ENCODE data around the gene ATP2C2. TPM values are rescaled to one million over a fixed set of nuclear protein-coding genes. Genes with fewer than 3 reads are reported as not detected.
"Not testable (repeated sequence)": the region's sequence is repeated elsewhere in the genome, so short reads cannot be mapped to it uniquely, and the experiment has no call there.

Gene ATP2C2
- total RNA-seq, 1 experiment from 2014 or later, result not detected

- no peak for DNase-seq (ENCODE audit: low spot score)
Measured at GRCh38 chr16:84418056-84418849, 49.9 kb downstream of the ATP2C2 start.

- no peak for DNase-seq (ENCODE audit: low spot score)
Measured at GRCh38 chr16:84419730-84420129, 51.4 kb downstream of the ATP2C2 start.

- DNase-seq (ENCODE audit: low spot score), result not testable (repeated sequence)
Measured at GRCh38 chr16:84420556-84420955, 52.2 kb downstream of the ATP2C2 start.

DNA sequence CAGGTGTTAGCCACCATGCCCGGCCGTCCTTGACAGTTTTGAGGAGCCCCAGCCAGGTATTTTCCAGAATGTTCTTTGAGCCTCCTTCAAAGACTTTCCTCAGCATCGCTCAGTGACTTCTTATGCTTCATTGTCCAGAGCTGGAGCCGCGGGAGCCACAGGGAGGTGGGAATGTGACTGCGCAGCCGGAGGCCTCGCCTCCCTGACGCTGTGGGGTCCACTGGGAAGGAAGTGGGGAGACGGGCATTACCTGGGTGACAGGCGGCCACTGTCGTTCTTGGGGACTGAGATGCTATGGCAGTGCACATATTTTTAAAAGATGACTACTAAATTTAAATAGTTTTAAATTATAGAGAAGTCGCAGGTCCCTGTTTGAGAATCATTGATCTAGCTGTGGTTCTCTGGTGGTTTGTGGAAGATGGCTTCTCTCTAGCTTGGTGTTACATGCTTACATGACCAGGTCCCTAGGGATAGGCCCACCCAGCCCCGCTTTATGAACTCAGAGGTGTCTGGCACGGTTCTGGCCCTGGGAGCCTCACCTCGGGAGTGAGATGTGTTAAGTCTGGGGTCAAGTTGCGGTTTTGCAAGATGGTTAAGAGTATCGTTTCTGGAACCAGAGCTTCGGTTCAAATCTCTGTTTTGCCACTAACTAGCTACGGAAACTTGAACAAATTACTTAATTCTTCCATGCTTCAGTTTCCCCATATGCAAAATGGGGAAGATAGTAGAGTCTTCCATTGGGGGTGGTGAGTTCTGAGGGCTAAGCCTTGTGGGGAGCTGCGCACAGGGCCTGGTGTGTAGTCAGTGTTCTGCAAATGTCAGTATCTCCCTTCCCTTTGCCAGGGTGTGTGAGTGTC, 53.0 kb downstream of the ATP2C2 start:
- DNase-seq (ENCODE audit: low spot score), result no peak

DNA sequence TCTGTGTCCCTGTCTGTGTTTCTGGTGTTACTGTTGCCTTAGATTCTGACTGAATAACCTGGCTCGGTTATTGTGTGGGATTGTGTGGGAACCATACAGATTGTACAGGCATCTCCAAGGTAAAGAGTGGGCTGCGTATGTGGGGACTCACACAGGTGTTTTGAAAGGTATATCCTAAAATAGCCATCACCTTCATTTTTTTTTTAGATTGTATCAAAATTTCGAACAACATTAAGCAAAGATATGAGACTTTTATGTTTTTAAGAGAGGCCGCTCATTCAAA, 53.5 kb downstream of the ATP2C2 start:
- DNase-seq (ENCODE audit: low spot score), result no peak

- DNase-seq (ENCODE audit: low spot score), result peak; percentile 70
Measured at GRCh38 chr16:84423416-84423837, 55.1 kb downstream of the ATP2C2 start.

GRCh38 chr16:84425696-84426095, 57.4 kb downstream of the ATP2C2 start:
- DNase-seq (ENCODE audit: low spot score), result no peak

- no peak for DNase-seq (ENCODE audit: low spot score)
Measured at GRCh38 chr16:84426804-84427203, 58.5 kb downstream of the ATP2C2 start.

GRCh38 chr16:84427553-84427952, 59.2 kb downstream of the ATP2C2 start:
- DNase-seq (ENCODE audit: low spot score), result no peak

- DNase-seq (ENCODE audit: low spot score), result no peak
Measured at GRCh38 chr16:84430860-84431259, 62.5 kb downstream of the ATP2C2 start.

DNA sequence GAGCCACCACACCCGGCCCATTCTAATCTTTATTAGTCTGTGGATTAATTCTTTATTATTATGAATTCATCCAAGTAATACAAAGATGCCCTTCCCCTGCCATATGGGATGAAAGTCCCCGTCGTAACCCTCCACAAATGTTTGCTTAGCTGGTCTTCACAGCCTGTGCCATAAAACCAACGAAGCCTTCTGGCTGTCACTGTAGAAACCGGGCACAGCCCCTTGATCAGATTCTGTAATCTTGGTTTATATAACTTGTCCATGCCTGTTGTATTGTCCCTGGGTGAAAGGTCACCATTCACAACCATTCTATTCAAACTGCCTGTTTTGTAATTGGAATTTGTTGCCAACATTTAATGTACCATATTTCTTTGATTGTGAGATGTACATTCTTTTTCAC, 66.5 kb downstream of the ATP2C2 start:
- no peak for DNase-seq (ENCODE audit: low spot score)

DNA sequence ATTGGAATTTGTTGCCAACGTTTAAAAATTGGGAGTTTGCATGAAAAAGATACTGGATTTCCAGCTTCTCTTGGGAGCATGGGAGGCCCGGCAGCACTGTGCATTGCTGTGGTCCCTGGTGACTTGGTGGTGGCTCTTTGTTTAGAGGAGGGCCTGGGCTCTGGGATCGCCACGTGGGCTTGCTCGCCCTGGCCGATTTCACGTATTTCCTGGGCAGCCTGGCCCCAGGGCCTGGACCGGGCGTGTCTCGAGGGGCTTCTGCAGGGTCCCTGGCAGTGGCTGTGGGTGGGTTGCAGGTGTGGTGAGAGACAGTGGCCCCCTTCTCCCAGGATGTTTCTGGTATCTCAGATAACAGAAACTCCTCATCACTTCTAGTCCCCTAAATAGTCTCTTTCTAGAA, 67.9 kb downstream of the ATP2C2 start:
- no peak for DNase-seq (ENCODE audit: low spot score)

DNA sequence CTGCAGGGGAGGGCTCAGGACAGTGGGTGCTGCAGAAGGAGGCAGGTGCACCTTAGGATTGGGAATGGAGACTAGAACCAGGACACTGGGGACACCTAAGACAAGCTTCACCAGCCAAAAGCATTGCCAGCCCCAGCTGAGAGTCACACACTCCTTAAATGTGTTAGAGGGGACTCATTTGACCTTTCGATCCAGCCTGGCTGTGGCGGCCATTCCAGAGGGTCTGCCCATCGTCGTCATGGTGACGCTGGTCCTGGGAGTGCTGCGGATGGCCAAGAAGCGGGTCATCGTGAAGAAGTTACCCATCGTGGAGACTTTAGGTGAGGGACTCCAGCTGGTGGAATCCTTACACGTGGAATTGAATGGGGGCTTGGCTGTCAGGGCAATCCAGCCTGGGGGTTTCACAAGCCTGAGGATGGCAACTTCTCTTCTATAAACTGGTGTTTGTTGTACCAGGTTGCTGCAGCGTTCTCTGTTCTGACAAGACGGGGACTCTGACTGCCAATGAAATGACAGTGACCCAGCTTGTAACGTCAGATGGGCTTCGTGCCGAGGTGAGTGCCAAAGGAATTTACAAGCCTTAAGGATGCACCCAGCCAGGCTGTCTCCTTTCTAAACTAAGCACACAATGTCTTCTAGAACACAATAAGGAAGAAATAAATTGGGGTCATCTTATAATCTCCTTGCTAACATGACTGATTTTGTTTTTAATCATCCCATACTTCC, 70.8 kb downstream of the ATP2C2 start:
- DNase-seq (ENCODE audit: low spot score), result no peak

DNA sequence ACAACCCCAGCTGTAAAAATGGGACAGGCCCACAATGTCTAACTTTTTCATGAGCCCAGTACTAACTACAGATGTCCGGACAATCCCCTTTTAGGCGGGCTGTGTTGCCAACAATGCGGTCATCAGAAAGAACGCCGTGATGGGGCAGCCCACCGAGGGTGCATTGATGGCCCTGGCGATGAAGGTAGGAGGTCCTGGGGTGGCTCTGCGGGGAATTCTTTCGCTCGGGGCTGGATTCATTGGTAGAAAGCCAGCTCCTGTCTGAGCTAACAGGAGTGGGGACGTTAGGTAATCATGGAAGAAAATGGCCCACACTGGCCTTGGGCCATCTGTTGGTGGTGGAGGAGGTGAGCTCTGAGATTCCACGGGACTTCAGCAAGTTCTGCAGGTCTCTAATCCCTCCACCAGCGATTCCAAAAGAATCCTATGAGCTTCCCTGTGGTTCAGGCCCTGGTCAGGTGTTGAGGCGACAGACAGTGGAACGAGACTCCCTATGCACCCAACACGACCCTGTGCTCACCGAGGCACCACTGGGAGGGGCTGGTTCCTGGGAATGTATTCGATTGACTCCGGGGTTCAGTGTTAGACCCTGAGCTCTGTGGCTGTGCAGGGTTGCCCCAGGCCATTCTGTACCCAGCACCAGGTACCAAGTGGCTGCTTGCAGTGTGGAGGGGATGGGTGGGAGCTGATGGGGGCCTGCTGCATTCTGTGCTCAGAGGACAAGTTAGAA, 74.2 kb downstream of the ATP2C2 start:
- DNase-seq (ENCODE audit: low spot score), result no peak

- DNase-seq (ENCODE audit: low spot score), result no peak
Measured at GRCh38 chr16:84443166-84443802, 74.9 kb downstream of the ATP2C2 start.

DNA sequence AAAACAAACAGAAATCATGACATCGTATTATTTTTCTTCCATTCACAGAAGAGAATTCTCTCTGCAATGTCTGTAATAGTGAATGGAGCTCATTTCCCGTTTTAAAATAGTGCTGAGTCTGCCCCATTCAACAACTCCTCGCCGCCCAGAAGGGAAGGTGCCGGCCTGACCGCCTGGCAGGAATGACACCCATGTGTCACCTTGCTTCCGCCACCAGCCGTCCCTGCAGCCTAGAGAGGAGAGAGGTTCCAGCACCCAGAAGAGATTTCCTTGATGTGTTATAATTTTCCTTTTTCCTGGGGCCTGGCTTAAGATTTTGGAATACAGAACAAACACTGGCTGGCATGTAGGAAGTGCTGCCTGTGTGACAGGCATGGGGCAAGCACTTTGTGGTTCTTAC, 76.1 kb downstream of the ATP2C2 start:
- DNase-seq (ENCODE audit: low spot score), result no peak

DNA sequence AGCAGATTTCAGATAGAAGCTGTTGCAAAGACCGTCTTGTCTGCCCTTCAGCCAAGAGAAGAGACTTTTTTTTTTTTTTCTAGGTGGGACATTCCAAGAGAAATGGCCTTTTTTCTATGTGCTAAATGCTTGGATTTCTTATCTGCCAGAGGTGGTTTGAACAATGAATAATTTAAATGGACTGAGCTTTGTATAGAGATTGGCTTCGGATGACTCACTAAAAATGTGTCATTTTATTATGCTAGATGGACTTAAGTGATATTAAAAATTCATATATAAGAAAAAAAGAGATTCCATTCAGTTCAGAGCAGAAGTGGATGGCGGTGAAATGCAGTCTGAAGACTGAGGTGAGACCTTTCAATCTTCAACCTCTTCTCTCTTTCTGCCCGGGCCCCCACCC, 77.7 kb downstream of the ATP2C2 start:
- DNase-seq (ENCODE audit: low spot score), result peak; percentile 31

DNA sequence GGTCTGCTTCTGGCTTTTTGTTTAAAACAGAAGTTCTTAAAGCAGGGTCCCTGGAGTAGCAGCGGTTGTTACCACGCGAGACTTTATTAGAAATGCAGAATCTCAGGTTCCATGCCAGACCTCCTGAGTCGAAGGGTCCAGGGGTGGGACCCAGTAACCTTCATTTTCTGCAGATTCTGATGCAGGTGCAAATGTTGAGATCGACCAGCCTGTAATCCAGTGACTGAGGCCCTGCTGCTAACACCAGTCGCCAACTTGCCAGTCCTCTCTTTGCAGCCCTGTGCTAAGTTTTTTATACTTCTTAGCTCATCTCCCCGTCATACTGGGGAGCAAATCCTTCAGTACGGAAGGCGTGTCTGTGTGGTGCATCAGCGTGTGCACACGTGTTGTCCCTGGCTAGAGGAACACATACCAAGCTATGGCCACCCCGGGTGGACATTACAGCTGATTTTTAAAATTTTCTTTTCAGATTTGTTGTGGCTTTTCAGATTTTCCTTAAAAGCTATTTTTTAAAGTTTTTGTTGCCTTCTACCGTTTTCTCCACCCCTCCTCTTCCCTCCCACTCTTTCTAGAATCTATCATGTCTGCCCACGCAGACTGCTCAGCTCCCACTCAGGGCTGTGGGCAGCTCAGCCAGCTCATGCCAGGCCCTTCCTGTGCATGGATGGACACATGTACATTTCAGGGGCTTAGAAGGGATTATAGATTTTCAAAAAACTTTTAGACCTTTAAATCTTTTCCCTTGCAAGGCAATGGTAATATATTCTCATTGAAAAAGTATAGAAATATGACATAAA, 78.5 kb downstream of the ATP2C2 start:
- no peak for DNase-seq (ENCODE audit: low spot score)

- DNase-seq (ENCODE audit: low spot score), result no peak
Measured at GRCh38 chr16:84448444-84448843, 80.1 kb downstream of the ATP2C2 start.
